D721Med (cell line): Measurements from ENCODE around the gene CPNE7.

ENCODE experiments used
- DNase-seq: peaks from one replicate; pipeline ENCODE4 v3.0.0; 2011; ENCODE audit warnings: low spot score; ENCODE audit not compliant: insufficient read length
- FAIRE-seq: peaks from 2 replicates; lab custom pipeline; 2011; peaks lifted over from hg19 to GRCh38; lab: Jason Lieb, UNC
- TF ChIP-seq, protein P1 (sequence below): IDR thresholded peaks from 2 replicates; pipeline ENCODE4 v1.5.1; 2012; ENCODE audit warnings: mild to moderate bottlenecking, control low read depth; ENCODE audit not compliant: insufficient read depth; ENCODE audit errors: missing control alignments

The CPNE7 gene

DNA sequence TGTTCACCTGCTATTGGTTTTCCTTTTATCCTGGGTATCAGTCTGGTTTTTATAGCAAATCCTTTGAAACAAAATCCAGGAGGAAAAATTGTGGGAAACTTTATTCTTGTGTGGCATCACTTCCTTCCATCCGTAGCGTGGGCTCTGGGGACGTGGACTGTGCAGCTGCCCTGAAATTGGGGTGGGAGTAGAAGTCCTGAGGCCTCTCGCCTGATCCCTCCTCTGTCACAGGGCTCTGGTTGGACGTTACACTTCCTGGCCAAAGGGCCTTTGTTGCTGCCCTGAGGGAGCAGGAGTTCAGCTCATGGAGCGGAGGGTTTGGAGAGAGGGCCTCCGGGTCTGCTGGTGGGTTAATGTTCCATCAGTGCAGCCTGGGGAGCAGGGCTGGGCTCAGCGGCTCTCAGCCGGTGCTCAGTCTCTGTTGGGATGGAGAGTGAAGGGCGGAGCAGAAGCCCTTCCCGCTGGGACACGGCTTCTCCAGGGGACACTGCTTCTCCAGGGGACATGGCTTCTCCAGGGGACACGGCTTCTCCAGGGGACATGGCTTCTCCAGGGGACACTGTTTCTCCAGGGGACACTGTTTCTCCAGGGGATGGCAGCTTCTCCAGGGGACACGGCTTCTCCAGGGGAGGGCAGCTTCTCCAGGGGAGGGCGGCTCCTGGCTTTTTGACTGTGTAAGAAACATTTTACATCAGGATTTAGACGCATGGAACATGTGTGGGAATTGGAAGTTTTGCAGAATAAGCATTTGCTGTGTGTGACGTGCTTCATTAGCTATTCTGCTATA, 30.3 kb upstream of the CPNE7 start:
- no peak for DNase-seq
- FAIRE-seq, result no peak
- TF ChIP-seq, protein P1, sequence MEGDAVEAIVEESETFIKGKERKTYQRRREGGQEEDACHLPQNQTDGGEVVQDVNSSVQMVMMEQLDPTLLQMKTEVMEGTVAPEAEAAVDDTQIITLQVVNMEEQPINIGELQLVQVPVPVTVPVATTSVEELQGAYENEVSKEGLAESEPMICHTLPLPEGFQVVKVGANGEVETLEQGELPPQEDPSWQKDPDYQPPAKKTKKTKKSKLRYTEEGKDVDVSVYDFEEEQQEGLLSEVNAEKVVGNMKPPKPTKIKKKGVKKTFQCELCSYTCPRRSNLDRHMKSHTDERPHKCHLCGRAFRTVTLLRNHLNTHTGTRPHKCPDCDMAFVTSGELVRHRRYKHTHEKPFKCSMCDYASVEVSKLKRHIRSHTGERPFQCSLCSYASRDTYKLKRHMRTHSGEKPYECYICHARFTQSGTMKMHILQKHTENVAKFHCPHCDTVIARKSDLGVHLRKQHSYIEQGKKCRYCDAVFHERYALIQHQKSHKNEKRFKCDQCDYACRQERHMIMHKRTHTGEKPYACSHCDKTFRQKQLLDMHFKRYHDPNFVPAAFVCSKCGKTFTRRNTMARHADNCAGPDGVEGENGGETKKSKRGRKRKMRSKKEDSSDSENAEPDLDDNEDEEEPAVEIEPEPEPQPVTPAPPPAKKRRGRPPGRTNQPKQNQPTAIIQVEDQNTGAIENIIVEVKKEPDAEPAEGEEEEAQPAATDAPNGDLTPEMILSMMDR, result no peak

DNA sequence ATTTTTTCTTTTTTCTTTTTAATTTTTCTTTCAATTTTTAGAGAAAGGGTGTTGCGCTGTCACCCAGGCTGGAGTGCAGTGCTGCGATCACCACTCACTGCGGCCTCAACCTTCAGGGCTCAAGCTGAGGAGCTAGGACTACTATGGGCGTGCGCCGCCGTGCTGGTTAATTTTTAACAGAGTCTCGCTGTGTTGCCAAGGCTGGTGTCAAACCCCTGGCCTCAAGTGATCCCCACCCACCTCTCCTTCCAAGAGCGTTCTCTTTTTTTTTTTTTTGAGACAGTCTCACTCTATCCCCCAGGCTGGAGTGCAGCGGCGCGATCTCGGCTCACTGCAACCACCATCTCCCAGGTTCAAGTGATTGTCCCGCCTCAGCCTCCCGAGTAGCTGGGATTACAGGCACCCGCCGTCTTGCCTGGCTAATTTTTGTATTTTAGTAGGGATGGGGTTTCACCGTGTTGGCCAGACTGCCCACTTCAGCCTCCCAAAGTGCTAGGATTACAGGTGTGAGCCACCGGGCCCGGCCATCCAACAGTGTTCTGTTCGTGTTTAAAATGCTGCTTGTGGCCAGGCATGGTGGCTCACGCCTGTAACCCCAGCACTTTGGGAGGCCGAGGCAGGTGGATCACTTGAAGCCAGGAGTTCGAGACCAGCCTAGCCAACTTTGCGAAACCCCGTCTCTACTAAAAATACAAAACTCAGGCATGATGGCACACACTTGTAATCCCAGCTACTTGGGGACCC, 29.6 kb upstream of the CPNE7 start:
- FAIRE-seq (no peak), DNase-seq (no peak)
- TF ChIP-seq, protein P1, result no peak

DNA sequence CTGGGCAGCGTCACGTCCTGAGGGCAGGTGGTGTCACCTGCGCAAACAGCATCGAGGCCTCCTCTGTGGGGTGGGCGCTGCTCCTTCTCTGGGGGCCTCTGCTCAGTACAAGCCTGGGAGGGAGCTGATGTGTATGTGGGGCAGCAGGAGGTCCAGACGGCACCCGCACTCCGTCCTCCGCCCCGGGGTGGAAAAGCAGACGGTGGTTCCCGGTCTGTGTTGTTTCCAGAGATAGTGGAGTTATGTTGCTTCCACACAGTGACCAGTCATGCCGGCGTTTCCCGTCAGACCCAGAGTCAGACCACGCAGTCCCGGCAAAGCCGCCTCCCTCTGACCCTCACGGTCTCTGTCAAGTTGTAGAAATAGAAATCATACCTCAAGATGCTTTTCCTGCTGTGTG, 28.8 kb upstream of the CPNE7 start:
- FAIRE-seq (no peak), DNase-seq (no peak)
- TF ChIP-seq, protein P1, result no peak

DNA sequence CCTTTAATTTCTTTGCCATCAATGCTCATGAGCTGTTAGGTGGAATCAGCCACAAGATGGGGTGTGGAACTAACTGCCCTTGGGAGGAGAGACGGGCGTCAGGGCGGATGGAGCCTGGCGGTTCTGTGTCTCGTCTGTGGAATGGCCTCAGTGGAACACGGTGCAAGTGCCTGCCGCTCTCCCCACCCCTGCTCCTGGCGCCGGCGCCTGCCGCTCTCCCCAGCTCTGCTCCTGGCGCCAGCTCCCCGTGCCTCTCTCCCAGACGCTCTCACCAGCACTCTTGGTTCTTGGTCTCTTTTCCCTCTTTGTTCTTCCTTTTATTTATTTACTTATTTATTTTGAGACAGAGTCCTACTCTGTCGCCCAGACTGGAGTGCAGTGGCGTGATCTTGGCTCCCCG, 28.3 kb upstream of the CPNE7 start:
- TF ChIP-seq, protein P1, result no peak
- FAIRE-seq (no peak), DNase-seq (no peak)

DNA sequence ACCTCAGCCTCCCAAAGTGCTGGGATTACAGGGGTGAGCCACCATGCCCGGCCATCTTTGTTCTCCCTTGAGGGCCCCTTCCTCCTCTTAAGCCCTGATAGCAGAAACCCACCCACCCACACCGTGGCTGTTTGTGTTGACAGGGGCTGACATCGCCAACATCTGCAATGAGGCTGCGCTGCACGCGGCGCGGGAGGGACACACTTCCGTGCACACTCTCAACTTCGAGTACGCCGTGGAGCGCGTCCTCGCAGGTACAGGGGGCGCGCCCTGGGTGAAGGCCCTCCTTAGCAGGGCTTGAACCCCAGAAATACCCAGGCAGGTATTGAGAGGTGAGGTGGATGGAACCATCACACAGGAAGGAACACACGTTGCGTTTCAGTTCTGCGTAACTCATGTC, 27.7 kb upstream of the CPNE7 start:
- no peak for FAIRE-seq
- TF ChIP-seq, protein P1, result no peak
- DNase-seq, result no peak

DNA sequence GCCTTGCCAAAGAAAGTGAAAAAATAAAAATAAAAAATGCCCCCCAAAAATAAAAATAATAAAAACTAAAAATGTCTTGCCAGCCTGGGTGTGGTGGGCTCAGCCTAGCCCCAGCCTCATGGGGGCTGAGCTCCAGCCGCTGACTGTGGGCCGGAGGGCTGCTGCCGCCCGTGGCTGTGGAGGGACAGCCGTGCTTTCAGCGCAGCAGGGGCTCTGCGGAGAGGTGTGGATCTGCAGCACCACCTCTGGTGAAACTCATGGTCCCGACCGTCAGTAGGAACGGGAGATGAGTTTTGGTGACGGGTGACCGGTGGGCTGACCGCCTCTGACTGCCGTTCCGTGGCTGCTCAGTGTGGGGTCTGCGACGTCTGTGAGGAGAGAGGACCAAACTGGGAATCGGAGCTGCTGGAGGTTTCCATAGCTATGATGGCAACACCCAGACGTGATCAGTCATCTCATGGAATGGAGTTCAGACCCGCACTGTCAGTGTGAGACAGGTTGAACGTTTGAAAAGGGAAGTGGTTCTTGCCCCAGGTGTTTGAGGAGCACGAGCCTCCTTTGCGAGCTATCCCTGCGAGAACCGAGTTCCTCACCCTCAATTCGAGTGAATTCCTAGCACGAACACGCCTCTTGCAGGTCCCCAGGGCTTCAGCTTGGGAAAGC, 27.1 kb upstream of the CPNE7 start:
- no peak for DNase-seq
- TF ChIP-seq, protein P1, result no peak
- no peak for FAIRE-seq
